H1 (cell line): ENCODE data around the gene OLFM1.
"Not testable (repeated sequence)": the region's sequence is repeated elsewhere in the genome, so short reads cannot be mapped to it uniquely, and the experiment has no call there.

ENCODE experiments used
- CBX5 ChIP-seq: fragments of 300-800, 300-1000 bp; sonication (generic); IDR thresholded peaks from 2 replicates; pipeline ENCODE4 v1.7.1; 2016; ENCODE audit warnings: antibody characterized with exemption, low read length, low read depth
- CBX8 ChIP-seq: fragments of 300-800, 300-1000 bp; sonication (generic); IDR thresholded peaks from 2 replicates; pipeline ENCODE4 v1.7.1; 2016; ENCODE audit warnings: low read depth, low read length, borderline replicate concordance
- CTCF ChIP-seq, 3 experiments: IDR thresholded peaks; 1 replicate in 2 of 3; 2 replicates in 1 of 3; pipeline versions ENCODE4 v1.5.1 to v1.6.1; 2011; ENCODE audit warnings: low read length in 3 of 3, mild to moderate bottlenecking in 3 of 3, inconsistent platforms in 2 of 3, low read depth in 1 of 3, moderate library complexity in 1 of 3; ENCODE audit not compliant: insufficient read depth in 1 of 3; ENCODE audit errors: control extremely low read depth in 1 of 3
- EGR1 ChIP-seq: IDR thresholded peaks from 2 replicates; pipeline ENCODE4 v1.6.1; 2011; ENCODE audit warnings: low read depth, low read length, borderline replicate concordance
- GABPA ChIP-seq: IDR thresholded peaks from 2 replicates; pipeline ENCODE4 v1.6.1; 2011; ENCODE audit warnings: mild to moderate bottlenecking, low read length, moderate library complexity, borderline replicate concordance; ENCODE audit not compliant: insufficient read depth
- HDAC6 ChIP-seq: IDR thresholded peaks from one replicate; pipeline ENCODE4 v1.7.1; 2012; ENCODE audit warnings: low read depth, mild to moderate bottlenecking, inconsistent platforms, low read length, moderate library complexity
- JUN ChIP-seq: IDR thresholded peaks from 2 replicates; pipeline ENCODE4 v1.6.1; 2011; ENCODE audit warnings: low read depth, mild to moderate bottlenecking, improper control_type of control experiment, low read length
- POLR2A ChIP-seq, 2 experiments: IDR thresholded peaks; 1 replicate in 1 of 2; 2 replicates in 1 of 2; pipeline ENCODE4 v1.6.1; 2011; ENCODE audit warnings: low read depth in 2 of 2, low read length in 2 of 2, mild to moderate bottlenecking in 2 of 2; ENCODE audit errors: control extremely low read depth in 1 of 2
- POLR2AphosphoS5 ChIP-seq: IDR thresholded peaks from 2 replicates; pipeline ENCODE4 v1.6.1; 2011; ENCODE audit warnings: low read depth, low read length
- SAP30 ChIP-seq: fragments of 300-600 bp; sonication (generic); IDR thresholded peaks from 2 replicates; pipeline ENCODE4 v1.7.1; 2012; ENCODE audit warnings: low read length, moderate library complexity, mild to moderate bottlenecking, inconsistent platforms; ENCODE audit not compliant: insufficient read depth, insufficient replicate concordance
- SIN3A ChIP-seq, 2 experiments: IDR thresholded peaks in 1 of 2; conservative IDR thresholded peaks in 1 of 2; 2 replicates each; pipeline ENCODE4 v1.6.1; 2011 to 2012; ENCODE audit warnings: low read length in 2 of 2, improper control_type of control experiment in 1 of 2, low read depth in 1 of 2, mild to moderate bottlenecking in 1 of 2
- YY1 ChIP-seq: IDR thresholded peaks from 2 replicates; pipeline ENCODE4 v1.6.1; 2011; ENCODE audit warnings: low read depth, mild to moderate bottlenecking, low read length
- ZNF274 ChIP-seq: IDR thresholded peaks from 2 replicates; pipeline ENCODE4 v1.7.0; 2012; ENCODE audit warnings: low read length, borderline replicate concordance; ENCODE audit errors: extremely low read depth
- TF ChIP-seq, protein P1 (sequence below): IDR thresholded peaks from 2 replicates; pipeline ENCODE4 v1.6.1; 2012; ENCODE audit warnings: inconsistent platforms

DNA sequence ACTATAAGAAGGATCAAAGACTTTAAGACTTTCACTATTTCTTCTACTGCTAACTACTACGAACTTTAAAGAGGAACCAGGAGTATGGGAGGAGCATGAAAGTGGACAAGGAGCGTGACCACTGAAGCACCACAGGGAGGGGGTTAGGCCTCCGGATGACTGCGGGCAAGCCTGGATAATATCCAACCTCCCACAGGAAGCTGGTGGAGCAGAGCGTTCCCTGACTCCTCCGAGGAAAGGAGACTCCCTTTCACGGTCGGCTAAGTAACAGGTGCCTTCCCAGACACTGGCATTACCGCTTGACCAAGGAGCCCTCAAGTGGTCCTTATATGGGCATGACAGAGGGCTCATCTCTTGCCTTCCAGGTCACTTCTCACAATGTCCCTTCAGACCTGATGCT is 62.4 kb downstream of the OLFM1 start:
- TF ChIP-seq CTCF (IDR thresholded peaks at IDR 0.05; ENCODE audit: control extremely low read depth in 1 of 3, insufficient read depth in 1 of 3, low read depth in 1 of 3, low read length in 3 of 3); POLR2AphosphoS5; POLR2A (IDR thresholded peaks at IDR 0.05; ENCODE audit: control extremely low read depth in 1 of 2, low read depth in 2 of 2, low read length in 2 of 2); YY1; GABPA; SAP30; CBX5; JUN; ZNF274; SIN3A (conservative IDR thresholded peaks at IDR 0.05 in 1 of 2, IDR thresholded peaks at IDR 0.05 in 1 of 2; ENCODE audit: low read depth in 1 of 2, low read length in 2 of 2); EGR1; CBX8; HDAC6: not testable (repeated sequence)
- TF ChIP-seq, protein P1, sequence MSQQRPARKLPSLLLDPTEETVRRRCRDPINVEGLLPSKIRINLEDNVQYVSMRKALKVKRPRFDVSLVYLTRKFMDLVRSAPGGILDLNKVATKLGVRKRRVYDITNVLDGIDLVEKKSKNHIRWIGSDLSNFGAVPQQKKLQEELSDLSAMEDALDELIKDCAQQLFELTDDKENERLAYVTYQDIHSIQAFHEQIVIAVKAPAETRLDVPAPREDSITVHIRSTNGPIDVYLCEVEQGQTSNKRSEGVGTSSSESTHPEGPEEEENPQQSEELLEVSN = not testable (repeated sequence)
